Adipocyte (in vitro differentiated cells): ENCODE results near the gene COG3.

Source experiments
- DNase-seq: peaks from one replicate; pipeline ENCODE4 v3.0.0-alpha.2; 2015; ENCODE audit warnings: low read depth
- H3K27me3 ChIP-seq: replicated peaks from 2 replicates; pipeline ENCODE4 v1.7.0; 2013; ENCODE audit warnings: mild to moderate bottlenecking, low read length, moderate library complexity; ENCODE audit not compliant: control insufficient read depth, insufficient read depth
- H3K36me3 ChIP-seq: 2 replicates; pipeline ENCODE4 v1.7.0; 2013; ENCODE audit warnings: low read length, mild to moderate bottlenecking, moderate library complexity; ENCODE audit not compliant: control insufficient read depth, insufficient read depth, severe bottlenecking
- H3K4me1 ChIP-seq: 2 replicates; pipeline ENCODE4 v1.7.0; 2013; ENCODE audit warnings: mild to moderate bottlenecking, low read length, moderate library complexity; ENCODE audit not compliant: control insufficient read depth, insufficient read depth
- H3K4me3 ChIP-seq: 2 replicates; pipeline ENCODE4 v1.7.0; 2013; ENCODE audit warnings: mild to moderate bottlenecking, low read length, moderate library complexity
- H3K9ac ChIP-seq: 2 replicates; pipeline ENCODE4 v1.7.0; 2013; ENCODE audit warnings: mild to moderate bottlenecking, low read length, moderate library complexity
- H3K9me3 ChIP-seq: 2 replicates; pipeline ENCODE4 v1.7.0; 2013; ENCODE audit warnings: mild to moderate bottlenecking, low read length, moderate library complexity; ENCODE audit not compliant: control insufficient read depth

COG3 gene

DNA sequence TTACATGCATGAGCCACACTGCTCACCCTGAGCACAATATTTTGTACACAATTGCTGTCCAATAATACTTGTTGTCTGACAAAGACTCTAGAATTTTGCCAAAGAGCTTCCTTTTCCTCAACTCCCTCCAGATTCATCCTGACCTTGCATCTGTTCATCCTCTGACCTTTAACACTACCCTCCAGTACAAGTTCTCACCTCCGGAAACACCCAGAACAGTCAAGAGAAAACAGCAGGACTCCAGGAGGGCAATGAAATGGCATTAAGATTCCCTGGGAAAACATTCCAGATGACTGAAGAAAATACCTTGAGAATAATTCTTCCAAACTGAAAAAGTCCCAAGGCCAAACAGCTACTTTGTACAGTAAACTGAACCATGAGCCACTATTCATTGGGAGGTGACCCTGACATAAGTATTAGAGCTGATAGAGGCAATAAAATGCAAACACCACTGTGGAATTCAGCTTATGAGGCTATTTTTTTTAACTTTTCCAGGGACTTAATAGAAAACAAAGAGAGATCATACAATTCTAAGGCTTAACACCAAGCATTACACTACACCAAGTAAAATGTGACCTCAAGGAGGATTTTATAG lies 15.7 kb upstream of the COG3 start:
- Histone ChIP-seq H3K36me3 (no peaks in the 10 kb centered on the region), H3K9ac (no peak overlapping the region), H3K9me3 (no peaks in the 10 kb centered on the region), H3K4me3 (no peak overlapping the region), H3K27me3 (peaks cover 3% of the 10 kb centered on the region), H3K4me1 (no peaks in the 10 kb centered on the region)
- DNase-seq = no peak

- no peak for DNase-seq
- no peak overlapping the region for H3K9ac ChIP-seq
- H3K27me3 ChIP-seq = no peaks in the 10 kb centered on the region
- H3K9me3 ChIP-seq = no peaks in the 10 kb centered on the region
- H3K4me1 ChIP-seq = no peaks in the 10 kb centered on the region
- H3K36me3 ChIP-seq = no peaks in the 10 kb centered on the region
- no peak overlapping the region for H3K4me3 ChIP-seq
Observed at GRCh38 chr13:45451282-45451681, 13.5 kb upstream of the COG3 start.

GRCh38 chr13:45454204-45454603 lies 10.5 kb upstream of the COG3 start:
- Histone ChIP-seq H3K36me3 (no peaks in the 10 kb centered on the region), H3K4me3 (no peak overlapping the region), H3K9ac (no peak overlapping the region), H3K4me1 (no peaks in the 10 kb centered on the region), H3K9me3 (no peaks in the 10 kb centered on the region), H3K27me3 (no peaks in the 10 kb centered on the region)
- no peak for DNase-seq

- no peaks in the 10 kb centered on the region for H3K27me3 ChIP-seq
- no peaks in the 10 kb centered on the region for H3K9me3 ChIP-seq
- H3K9ac ChIP-seq = no peak overlapping the region
- no peaks in the 10 kb centered on the region for H3K36me3 ChIP-seq
- H3K4me1 ChIP-seq = no peaks in the 10 kb centered on the region
- peak; percentile 53 for DNase-seq
- H3K4me3 ChIP-seq = no peak overlapping the region
Observed at GRCh38 chr13:45456196-45456972, 8.4 kb upstream of the COG3 start.

DNA sequence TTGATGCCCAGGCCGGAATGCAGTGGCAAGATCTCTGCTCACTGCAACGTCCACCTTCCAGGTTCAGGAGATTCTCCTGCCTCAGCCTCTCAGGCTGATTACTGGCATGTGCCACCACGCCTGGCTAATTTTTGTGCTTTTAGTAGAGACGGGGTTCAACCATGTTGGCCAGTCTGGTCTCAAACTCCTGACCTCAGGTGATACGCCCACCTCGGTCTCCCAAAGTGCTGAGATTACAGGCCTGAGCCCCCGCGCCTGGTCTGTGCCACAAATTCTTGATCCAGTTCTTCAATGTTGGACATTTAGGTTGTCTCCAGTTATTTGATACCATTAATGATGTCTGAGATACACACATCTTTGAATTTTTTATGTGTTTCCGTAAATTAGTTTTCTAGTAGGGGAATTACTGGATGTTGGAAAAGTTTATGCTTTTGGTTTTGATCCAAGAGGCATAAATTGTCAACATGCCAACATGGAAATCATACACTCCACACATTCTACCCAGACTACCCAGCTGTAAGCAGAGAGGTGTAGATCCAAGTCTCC lies 525 bp upstream of the COG3 start:
- no peaks in the 10 kb centered on the region for H3K27me3 ChIP-seq
- H3K4me3 ChIP-seq = peak overlapping the region; percentile 98
- peaks cover 30% of the 10 kb centered on the region for H3K4me1 ChIP-seq
- no peak for DNase-seq
- no peaks in the 10 kb centered on the region for H3K9me3 ChIP-seq
- H3K36me3 ChIP-seq = no peaks in the 10 kb centered on the region
- peak overlapping the region; percentile 98 for H3K9ac ChIP-seq

- Histone ChIP-seq H3K9ac (peak overlapping the region; percentile 98), H3K36me3 (no peaks in the 10 kb centered on the region), H3K27me3 (no peaks in the 10 kb centered on the region), H3K4me1 (peaks cover 30% of the 10 kb centered on the region), H3K4me3 (peak overlapping the region; percentile 98), H3K9me3 (no peaks in the 10 kb centered on the region)
- no peak for DNase-seq
Observed at GRCh38 chr13:45466359-45466758, 1.6 kb downstream of the COG3 start.

DNA sequence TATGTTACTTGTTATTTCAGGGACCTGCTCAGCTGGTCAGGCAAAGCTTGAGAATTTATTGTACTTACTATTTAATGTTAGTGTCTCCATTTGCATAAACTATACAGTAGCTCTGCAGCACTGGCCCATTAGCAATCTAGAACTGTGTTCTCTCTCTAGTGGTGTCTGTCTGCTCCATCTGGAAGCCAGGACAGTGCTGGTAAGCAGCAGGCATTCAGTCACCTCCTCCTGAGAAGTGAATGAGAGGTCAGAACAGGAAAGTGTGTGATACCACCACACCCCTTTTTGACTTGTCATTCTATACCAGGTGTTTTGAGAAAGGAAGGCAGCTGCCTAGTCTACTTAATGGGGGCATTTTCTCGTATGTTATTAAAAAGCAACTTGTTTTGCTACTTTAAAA lies 3.9 kb downstream of the COG3 start:
- H3K9ac ChIP-seq = no peak overlapping the region
- no peak for DNase-seq
- peaks cover 30% of the 10 kb centered on the region for H3K4me1 ChIP-seq
- no peaks in the 10 kb centered on the region for H3K36me3 ChIP-seq
- peaks cover 3% of the 10 kb centered on the region for H3K9me3 ChIP-seq
- H3K27me3 ChIP-seq = no peaks in the 10 kb centered on the region
- H3K4me3 ChIP-seq = peak overlapping the region; percentile 13

- Histone ChIP-seq H3K4me3 (no peak overlapping the region), H3K36me3 (peaks cover 12% of the 10 kb centered on the region), H3K9me3 (peaks cover 3% of the 10 kb centered on the region), H3K4me1 (peaks cover 16% of the 10 kb centered on the region), H3K27me3 (no peaks in the 10 kb centered on the region), H3K9ac (no peak overlapping the region)
- DNase-seq = peak; percentile 51
Observed at GRCh38 chr13:45472171-45472705, 7.5 kb downstream of the COG3 start.

GRCh38 chr13:45473627-45474026 lies 8.9 kb downstream of the COG3 start:
- DNase-seq = no peak
- Histone ChIP-seq H3K4me3 (no peak overlapping the region), H3K27me3 (no peaks in the 10 kb centered on the region), H3K9me3 (peaks cover 3% of the 10 kb centered on the region), H3K36me3 (peaks cover 13% of the 10 kb centered on the region), H3K4me1 (peaks cover 2% of the 10 kb centered on the region), H3K9ac (no peak overlapping the region)

DNA sequence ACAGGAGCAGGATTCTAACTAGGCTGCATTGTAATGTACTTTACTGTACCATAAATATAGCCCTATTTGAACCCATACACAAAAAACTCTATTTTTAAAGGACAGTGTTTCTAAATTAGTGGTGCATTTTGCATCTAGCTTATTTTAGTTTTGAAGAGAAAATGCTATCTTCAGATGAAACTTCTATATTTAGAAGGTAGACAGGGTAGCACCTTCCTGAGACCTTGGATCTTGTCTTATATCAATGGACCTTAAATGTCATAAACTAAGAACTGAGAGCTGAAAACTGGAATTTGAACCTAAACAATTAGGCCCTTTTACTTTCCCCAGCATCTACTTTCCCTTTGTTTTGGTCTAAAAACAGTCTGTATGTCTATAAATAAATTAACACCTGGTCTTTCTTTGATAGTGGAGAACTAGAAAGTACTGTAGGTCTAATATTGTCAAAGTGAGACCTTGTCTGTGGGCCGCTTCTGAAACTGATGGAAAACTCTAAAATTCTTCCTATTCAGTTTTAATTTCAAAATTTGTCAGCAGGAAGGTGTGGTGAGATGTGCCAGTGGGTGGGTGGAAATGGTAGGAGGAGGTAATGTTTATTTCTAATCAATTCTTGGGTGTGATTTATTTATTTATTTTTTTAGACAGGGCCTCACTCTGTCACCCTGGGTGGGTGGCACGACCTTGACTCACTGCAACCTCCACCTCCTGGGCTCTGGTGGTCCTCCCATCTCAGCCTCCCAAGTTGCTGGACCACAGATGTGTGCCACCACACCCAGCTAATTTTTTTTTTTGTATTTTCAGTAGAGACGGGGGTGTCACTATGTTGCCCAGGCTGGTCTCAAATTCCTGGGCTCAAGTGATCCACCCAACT lies 10.1 kb downstream of the COG3 start:
- H3K9me3 ChIP-seq = peaks cover 3% of the 10 kb centered on the region
- H3K4me3 ChIP-seq = no peak overlapping the region
- no peaks in the 10 kb centered on the region for H3K27me3 ChIP-seq
- no peak for DNase-seq
- peaks cover 23% of the 10 kb centered on the region for H3K36me3 ChIP-seq
- H3K4me1 ChIP-seq = no peaks in the 10 kb centered on the region
- no peak overlapping the region for H3K9ac ChIP-seq

GRCh38 chr13:45479661-45480060 lies 14.9 kb downstream of the COG3 start:
- H3K27me3 ChIP-seq = no peaks in the 10 kb centered on the region
- peaks cover 4% of the 10 kb centered on the region for H3K4me1 ChIP-seq
- no peak overlapping the region for H3K4me3 ChIP-seq
- no peak overlapping the region for H3K9ac ChIP-seq
- peaks cover 59% of the 10 kb centered on the region for H3K36me3 ChIP-seq
- H3K9me3 ChIP-seq = no peaks in the 10 kb centered on the region
- DNase-seq = no peak
